Testis (tissue), 2 donors: Measurements from ENCODE around the gene CEP43.

Experiments
- CTCF ChIP-seq, 3 experiments: fragments of 450-650 bp in 2 of 3; fragments of 200-600 bp in 1 of 3; sonication (generic) in 1 of 3; IDR thresholded peaks; one replicate each; pipeline ENCODE4 v1.5.1; 2016 to 2019; ENCODE audit warnings: antibody characterized with exemption in 3 of 3, mild to moderate bottlenecking in 2 of 3, moderate library complexity in 1 of 3
- POLR2A ChIP-seq: fragments of 450-650 bp; IDR thresholded peaks from one replicate; pipeline ENCODE4 v1.6.1; 2017; ENCODE audit warnings: antibody characterized with exemption, mild to moderate bottlenecking, moderate library complexity

GRCh38 chr6:166954118-166954713 is 45.0 kb upstream of the CEP43 start:
- no peak for TF ChIP-seq CTCF (IDR thresholded peaks at IDR 0.05)
- TF ChIP-seq POLR2A = no peak
